Measurements from ENCODE around the gene NOBOX. TPM values are rescaled to one million over a fixed set of nuclear protein-coding genes. Genes with fewer than 3 reads are reported as not detected.

NOBOX gene
- total and polyA plus RNA-seq, 2 donors (not counting 1 experiment from before 2014, with no cell fraction given), result not detected

GRCh38 chr7:144445590-144445989 is 42.1 kb upstream of the NOBOX start:
- no peaks in the 10 kb centered on the region for H3K4me1 ChIP-seq (ENCODE audit: control insufficient read depth in 2 of 2, insufficient read depth in 2 of 2, low read length in 2 of 2)
- Mint-ChIP-seq H3K4me3 (no peak overlapping the region), H3K4me1 (no peaks in the 10 kb centered on the region), H3K9me3 (ENCODE audit: insufficient read depth) (no peaks in the 10 kb centered on the region), H3K27ac (no peak overlapping the region), H3K27me3 (no peaks in the 10 kb centered on the region)
- H4K20me1 ChIP-seq (ENCODE audit: control insufficient read depth, insufficient read depth, low read length, poor library complexity, severe bottlenecking), result no peaks in the 10 kb centered on the region
- H3K9me3 ChIP-seq (ENCODE audit: control extremely low read depth in 1 of 3, control insufficient read depth in 2 of 3, insufficient read depth in 1 of 3, low read length in 2 of 3), result no peaks in the 10 kb centered on the region
- no peak overlapping the region for H3K4me2 ChIP-seq (replicated peaks; ENCODE audit: low read depth, low read length, poor library complexity, severe bottlenecking)
- intact Hi-C loops (cut with micrococcal nuclease), result no loop called here
- H3K79me2 ChIP-seq (ENCODE audit: control insufficient read depth, insufficient read depth, low read length), result no peaks in the 10 kb centered on the region
- no peak for TF ChIP-seq EZH2 (IDR thresholded peaks at IDR 0.05; ENCODE audit: borderline replicate concordance, insufficient read depth, low read depth, low read length, poor library complexity, severe bottlenecking)
- TF ChIP-seq CTCF (IDR thresholded peaks at IDR 0.05), result no peak
- no peaks in the 10 kb centered on the region for H3K27me3 ChIP-seq (replicated peaks in 1 of 4; ENCODE audit: control extremely low read depth in 1 of 4, control insufficient read depth in 3 of 4, insufficient read depth in 4 of 4, low read length in 3 of 4)
- ChIA-PET POLR2A (no interaction called here), CTCF (no interaction called here)
- WGBS (ENCODE audit: insufficient coverage), result no CpG with 5 or more reads among the region's 1 CpG
- H3K9ac ChIP-seq (ENCODE audit: low read length), result no peak overlapping the region
- DNase-seq (no peak), ATAC-seq (ENCODE audit: low read depth) (no peak)
- H3K4me3 ChIP-seq (ENCODE audit: control extremely low read depth in 1 of 5, extremely low read depth in 1 of 5, insufficient read depth in 1 of 5, low read depth in 2 of 5, low read length in 4 of 5), result no peak overlapping the region
- no peaks in the 10 kb centered on the region for H3K36me3 ChIP-seq (replicated peaks in 1 of 2; ENCODE audit: control extremely low read depth in 1 of 2, control insufficient read depth in 1 of 2, extremely low read depth in 1 of 2, insufficient read depth in 2 of 2, low read length in 1 of 2)
- no peak overlapping the region for H3K27ac ChIP-seq (ENCODE audit: low read length in 2 of 2)
- no peak overlapping the region for H2AFZ ChIP-seq (ENCODE audit: insufficient read depth, low read depth, low read length, poor library complexity, severe bottlenecking)

GRCh38 chr7:144439717-144440205 is 36.3 kb upstream of the NOBOX start:
- Histone ChIP-seq H3K79me2 (ENCODE audit: control insufficient read depth, insufficient read depth, low read length) (no peaks in the 10 kb centered on the region), H3K27ac (ENCODE audit: low read length in 2 of 2) (no peak overlapping the region), H3K4me1 (ENCODE audit: control insufficient read depth in 2 of 2, insufficient read depth in 2 of 2, low read length in 2 of 2) (no peaks in the 10 kb centered on the region), H3K36me3 (replicated peaks in 1 of 2; ENCODE audit: control extremely low read depth in 1 of 2, control insufficient read depth in 1 of 2, extremely low read depth in 1 of 2, insufficient read depth in 2 of 2, low read length in 1 of 2) (no peaks in the 10 kb centered on the region), H3K4me3 (ENCODE audit: control extremely low read depth in 1 of 5, extremely low read depth in 1 of 5, insufficient read depth in 1 of 5, low read depth in 2 of 5, low read length in 4 of 5) (no peak overlapping the region), H3K9me3 (ENCODE audit: control extremely low read depth in 1 of 3, control insufficient read depth in 2 of 3, insufficient read depth in 1 of 3, low read length in 2 of 3) (no peaks in the 10 kb centered on the region), H3K4me2 (replicated peaks; ENCODE audit: low read depth, low read length, poor library complexity, severe bottlenecking) (no peak overlapping the region), H4K20me1 (ENCODE audit: control insufficient read depth, insufficient read depth, low read length, poor library complexity, severe bottlenecking) (no peaks in the 10 kb centered on the region), H3K9ac (ENCODE audit: low read length) (no peak overlapping the region), H2AFZ (ENCODE audit: insufficient read depth, low read depth, low read length, poor library complexity, severe bottlenecking) (no peak overlapping the region), H3K27me3 (replicated peaks in 1 of 4; ENCODE audit: control extremely low read depth in 1 of 4, control insufficient read depth in 3 of 4, insufficient read depth in 4 of 4, low read length in 3 of 4) (no peaks in the 10 kb centered on the region)
- Mint-ChIP-seq H3K9me3 (ENCODE audit: insufficient read depth) (no peaks in the 10 kb centered on the region), H3K27me3 (peaks cover 8% of the 10 kb centered on the region), H3K27ac (no peak overlapping the region), H3K4me3 (no peak overlapping the region), H3K4me1 (no peaks in the 10 kb centered on the region)
- intact Hi-C loops (cut with micrococcal nuclease), result no loop called here
- ATAC-seq (ENCODE audit: low read depth), result no peak
- WGBS (ENCODE audit: insufficient coverage), result 97% methylated on average over 5 of the region's 5 CpGs
- TF ChIP-seq CTCF (IDR thresholded peaks at IDR 0.05) (no peak), EZH2 (IDR thresholded peaks at IDR 0.05; ENCODE audit: borderline replicate concordance, insufficient read depth, low read depth, low read length, poor library complexity, severe bottlenecking) (no peak)
- DNase-seq, result no peak
- ChIA-PET POLR2A (no interaction called here), CTCF (no interaction called here)

All from B cell (primary cell).